ENCODE measurements around the gene SLC39A5. TPM values are rescaled to one million over a fixed set of nuclear protein-coding genes. Genes with fewer than 3 reads are reported as not detected.

SLC39A5 gene
- total and polyA plus RNA-seq, 2 of the 8 experiments (the other 6 are each of a cell fraction or from before 2014, with no cell fraction given) = 0.27 TPM; not detected in 1

GRCh38 chr12:56190695-56191155, 39.1 kb upstream of the SLC39A5 start:
- 31% methylated on average over 9 of the region's 9 CpGs; no CpG with 5 or more reads in 1 of the 2 experiments for WGBS, 2 experiments (ENCODE audit: extremely low coverage in 1 of 2, insufficient coverage in 1 of 2, insufficient read length in 1 of 2, insufficient replicate concordance in 2 of 2, low coverage in 1 of 2, low lambda C conversion rate in 2 of 2, missing lambda C conversion rate in 1 of 2)
- no peak overlapping the region for H2BK15ac ChIP-seq (ENCODE audit: low read length)
- no peak overlapping the region for H4K91ac ChIP-seq (replicated peaks; ENCODE audit: insufficient read length, low read length)
- H2BK20ac ChIP-seq (ENCODE audit: low read length) = no peak overlapping the region
- H3K4ac ChIP-seq (replicated peaks; ENCODE audit: insufficient read length, low read depth, low read length) = no peak overlapping the region
- H4K5ac ChIP-seq (ENCODE audit: insufficient read length, low read depth, low read length) = no peak overlapping the region
- H3K23me2 ChIP-seq (ENCODE audit: low read depth, low read length) = peaks cover 11% of the 10 kb centered on the region
- H2AK5ac ChIP-seq (ENCODE audit: low read depth, low read length) = no peak overlapping the region
- H3K79me2 ChIP-seq (ENCODE audit: control insufficient read depth in 1 of 2, insufficient read depth in 2 of 2, low read length in 2 of 2) = peaks cover 14 to 29% of the 10 kb centered on the region in 2 experiments
- no peak overlapping the region for H2BK120ac ChIP-seq (replicated peaks; ENCODE audit: low read depth, low read length)
- peak overlapping the region; percentile 76 to 95 (median 82) for H3K4me3 ChIP-seq (ENCODE audit: extremely low read depth in 1 of 4, insufficient read depth in 2 of 4, low read depth in 3 of 4, low read length in 4 of 4)
- H3K14ac ChIP-seq (ENCODE audit: insufficient read length) = no peak overlapping the region
- peaks cover 7 to 13% (median 8%) of the 10 kb centered on the region in 4 experiments; a peak in 6 of 8 replicates for H3K36me3 ChIP-seq (ENCODE audit: control insufficient read depth in 2 of 4, insufficient read depth in 4 of 4, low read length in 3 of 4)
- H4K20me1 ChIP-seq (replicated peaks in 1 of 2; ENCODE audit: control insufficient read depth in 1 of 2, insufficient read depth in 2 of 2, low read length in 2 of 2) = peaks cover 0 to 4% of the 10 kb centered on the region in 2 experiments
- H2BK12ac ChIP-seq (ENCODE audit: low read depth, low read length) = no peak overlapping the region
- no peaks in the 10 kb centered on the region for H3K27me3 ChIP-seq (replicated peaks in 1 of 4; ENCODE audit: control insufficient read depth in 3 of 4, extremely low read depth in 1 of 4, insufficient read depth in 3 of 4, low read length in 3 of 4)
- H3K23ac ChIP-seq (ENCODE audit: insufficient read length) = no peak overlapping the region
- no peak for FAIRE-seq
- H3K27ac ChIP-seq (ENCODE audit: low read depth, low read length) = no peak overlapping the region
- no peaks in the 10 kb centered on the region for H3K9me3 ChIP-seq (ENCODE audit: insufficient read depth in 2 of 2, low read depth in 1 of 2, low read length in 1 of 2)
- H3K4me2 ChIP-seq (ENCODE audit: insufficient read depth in 1 of 2, low read depth in 2 of 2, low read length in 2 of 2) = peak overlapping the region; percentile 51 to 96
- H4K8ac ChIP-seq (ENCODE audit: extremely low read depth, insufficient read depth, low read length) = no peak overlapping the region
- H3K4me1 ChIP-seq (replicated peaks in 1 of 4; ENCODE audit: control insufficient read depth in 3 of 4, insufficient read depth in 4 of 4, low read length in 3 of 4) = peaks cover 2 to 8% (median 4%) of the 10 kb centered on the region in 4 experiments; a peak in 3 of 7 replicates
- ChIA-PET POLR2A (ENCODE audit: partially characterized antibody) (interaction anchor here (0.8 to 26.3 kb wide), 11 partner anchors 9 to 111 kb away, joined by 3 to 656 read pairs (median 24); partner anchors contain the start of genes ANKRD52, COQ10A, ERBB3 and MYL6), CTCF (ENCODE audit: partially characterized antibody) (interaction anchor here (0.6 to 6.2 kb wide), 9 partner anchors 13 to 116 kb away, joined by 3 to 111 read pairs (median 7); partner anchors contain the start of genes ANKRD52 and RNF41)
- H2AFZ ChIP-seq (ENCODE audit: low read length) = 0 out of 2 replicates have a peak overlapping the region, but pooled peaks have one; percentile 58
- no peak overlapping the region for H3K56ac ChIP-seq (replicated peaks; ENCODE audit: insufficient read length, low read depth, low read length)
- H3K79me1 ChIP-seq (ENCODE audit: low read depth, low read length) = peaks cover 3% of the 10 kb centered on the region; the same call in 1 of the 2 replicates
- H3K18ac ChIP-seq (ENCODE audit: extremely low read depth, low read length) = no peak overlapping the region
- DNase-seq (ENCODE audit: low read depth in 1 of 2, low spot score in 2 of 2) = no peak
- H2BK5ac ChIP-seq (ENCODE audit: low read depth, low read length) = no peak overlapping the region
- peak overlapping the region in 2 of 4 experiments; percentile 37 to 62; a peak in 2 of 7 replicates for H3K9ac ChIP-seq (replicated peaks in 1 of 4; ENCODE audit: extremely low read depth in 1 of 4, low read depth in 3 of 4, low read length in 3 of 4)
- peak; percentile 61; the same call in 1 of the 2 replicates for TF ChIP-seq MAX (IDR thresholded peaks at IDR 0.05)
- peak; percentile 57; the same call in 1 of the 2 replicates for TF ChIP-seq E2F6 (IDR thresholded peaks at IDR 0.05)
- TF ChIP-seq POLR2A (IDR thresholded peaks at IDR 0.05; ENCODE audit: control extremely low read depth in 1 of 2, low read depth in 2 of 2, low read length in 2 of 2) = no peak
